Retina (tissue), 1 donor: Measurements from ENCODE around the gene NOP9.
A peak's percentile ranks its signal among the peaks of the same experiment; 100 is the strongest.

Experiments used
- DNase-seq: peaks from one replicate; pipeline ENCODE4 v3.0.0-alpha.2; 2016

NOP9 gene

GRCh38 chr14:24299255-24300191, at the start of gene NOP9, which contains the start of gene DHRS1:
Gene NOP9, plus strand, starts transcription at chr14:24299850. Its CDS starts 105 bp downstream, at chr14:24299955.
Gene DHRS1, minus strand, starts transcription at chr14:24299780. Its CDS starts 674 bp downstream, at chr14:24299106.
- peak; percentile 96 for DNase-seq

DNA sequence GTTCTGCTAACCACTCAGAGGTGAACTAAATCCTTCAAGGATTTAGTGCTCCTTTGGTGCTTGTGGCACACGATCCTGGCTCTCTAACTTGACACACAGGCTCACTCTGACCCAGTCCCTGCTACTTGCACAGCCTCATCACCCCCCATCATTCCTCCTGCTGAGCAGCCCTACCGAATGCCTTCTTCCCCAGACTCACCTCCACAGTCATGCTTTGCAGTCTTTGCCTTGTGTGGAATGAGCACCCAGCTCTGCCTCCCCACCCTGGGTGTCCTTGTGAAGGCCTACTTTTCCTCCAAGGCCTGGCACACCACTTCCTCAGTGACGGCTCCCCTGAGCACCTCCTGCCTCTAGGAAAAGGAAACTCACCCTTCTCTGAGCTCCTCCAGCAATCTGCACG, 49.3 kb upstream of the NOP9 start:
- DNase-seq = no peak

DNA sequence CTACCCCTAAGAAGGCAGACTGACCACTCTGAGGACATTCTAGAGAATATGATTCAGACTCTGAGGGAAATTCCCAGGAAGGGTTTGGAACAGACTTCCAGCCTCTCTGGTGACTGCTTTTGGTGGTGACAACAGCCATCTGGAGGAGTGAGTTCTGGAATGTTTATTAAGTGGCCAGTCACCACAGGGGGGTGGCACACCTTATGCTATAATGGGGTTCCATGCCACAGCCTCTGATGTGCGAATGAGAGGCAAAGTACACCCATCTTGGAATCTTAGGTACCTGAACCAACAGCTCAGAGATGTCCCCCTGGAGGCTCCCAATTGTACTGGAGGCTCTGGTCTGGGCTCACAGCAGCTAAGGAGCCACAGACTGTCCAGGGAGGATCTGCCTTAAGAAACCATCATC, 47.8 kb upstream of the NOP9 start:
- no peak for DNase-seq

DNA sequence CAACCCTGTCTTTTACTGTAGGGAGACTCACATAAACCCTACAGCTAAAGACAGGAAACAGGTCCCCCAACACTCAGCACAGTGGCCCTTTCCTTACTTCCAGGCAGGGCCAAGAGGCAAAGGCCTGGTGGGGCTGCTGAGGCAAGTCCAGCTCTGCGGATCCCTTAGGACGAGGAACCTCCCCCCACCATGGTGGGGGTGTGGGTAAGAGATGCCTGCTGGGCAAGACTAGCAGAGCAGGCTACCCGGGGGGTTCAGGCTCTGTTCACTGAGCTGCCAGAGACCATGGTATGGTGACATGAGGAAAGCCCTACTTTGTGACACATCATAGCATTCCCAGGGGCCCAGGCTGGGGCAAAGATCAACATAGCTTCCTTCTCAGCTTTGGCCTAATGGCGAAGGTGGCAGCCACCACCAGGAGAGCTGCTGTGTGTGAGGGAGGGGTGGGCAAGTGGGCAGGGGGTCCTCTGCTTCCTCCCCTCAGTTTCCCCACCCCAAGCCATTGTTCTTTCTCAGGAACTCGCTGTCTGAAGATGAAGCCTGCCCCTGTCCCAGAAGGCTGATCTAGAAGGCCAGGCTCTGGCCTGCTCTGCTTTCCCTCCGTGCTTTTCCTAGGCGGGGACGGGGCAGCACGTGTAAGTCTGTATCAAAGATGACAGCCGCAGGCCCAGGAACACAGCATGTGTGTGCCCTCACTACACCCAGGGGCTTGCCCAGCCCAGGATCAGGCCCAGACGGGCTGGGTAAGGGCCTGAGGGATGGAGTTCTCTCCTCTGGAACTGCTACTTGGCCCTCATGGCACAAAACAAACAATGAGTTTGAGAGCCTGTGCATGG, 47.1 kb upstream of the NOP9 start:
- DNase-seq = no peak

DNA sequence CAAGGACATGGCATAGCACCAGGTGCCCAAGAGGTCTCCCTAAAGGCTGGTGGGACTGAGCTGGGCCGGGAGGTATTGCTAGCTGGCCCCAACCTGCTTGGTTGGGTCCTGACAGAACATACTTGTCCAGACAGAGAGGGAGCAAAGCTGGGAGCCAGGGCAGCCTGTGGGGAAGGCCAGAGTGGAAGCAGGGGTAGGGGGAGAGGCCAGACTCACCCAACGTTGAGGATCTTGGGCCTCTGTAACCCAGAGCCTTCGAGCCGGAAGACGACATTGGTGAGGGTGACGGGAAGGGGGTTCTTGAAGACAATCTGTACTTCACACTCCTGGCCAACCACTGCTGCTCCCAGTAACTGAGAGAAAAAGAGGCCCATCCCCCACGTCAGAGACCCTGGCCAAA, 45.7 kb upstream of the NOP9 start:
- DNase-seq = no peak

DNA sequence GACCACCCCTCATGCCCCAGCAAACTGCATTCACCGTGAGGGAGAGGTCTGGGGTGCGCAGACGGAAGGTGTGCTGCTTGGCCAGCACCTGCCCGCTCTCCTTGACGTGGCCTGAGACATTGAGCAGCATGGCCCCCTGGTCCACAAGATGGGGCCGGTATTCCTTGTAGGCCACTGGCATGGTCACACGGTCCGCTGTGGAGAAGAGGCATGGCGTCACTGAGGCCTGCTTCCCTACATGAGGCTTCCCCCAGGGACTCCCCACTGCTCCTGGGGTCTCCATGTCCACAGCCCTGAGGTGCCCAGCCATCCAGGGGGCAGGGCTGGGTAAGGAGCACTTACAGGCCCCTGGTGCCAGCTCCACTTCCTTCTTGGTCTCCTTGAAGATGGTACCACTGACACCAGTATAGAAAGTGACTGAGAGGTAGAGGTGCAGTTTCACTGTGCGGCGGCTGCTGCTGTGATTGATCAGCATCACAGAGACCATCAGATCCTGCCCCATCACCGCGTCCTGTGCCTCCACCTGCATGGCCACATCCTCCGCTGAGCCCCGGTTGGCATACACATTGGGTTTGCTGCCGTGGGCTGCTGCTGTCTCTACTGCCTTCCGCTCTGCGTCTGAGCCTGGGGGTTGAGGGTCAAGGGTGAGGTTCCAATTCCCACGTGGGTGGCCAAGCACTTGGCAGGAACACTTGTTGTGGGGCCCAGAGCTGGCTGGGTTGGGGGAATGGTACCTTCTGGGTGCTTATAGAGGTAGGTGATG, 44.8 kb upstream of the NOP9 start:
- no peak for DNase-seq

- DNase-seq = no peak
Measured at GRCh38 chr14:24255438-24255837, 44.2 kb upstream of the NOP9 start.

GRCh38 chr14:24255931-24256711, 43.5 kb upstream of the NOP9 start:
- no peak for DNase-seq

- DNase-seq = no peak
Measured at GRCh38 chr14:24256960-24257359, 42.7 kb upstream of the NOP9 start.

- no peak for DNase-seq
Measured at GRCh38 chr14:24258119-24258518, 41.5 kb upstream of the NOP9 start.

- no peak for DNase-seq
Measured at GRCh38 chr14:24258548-24259265, 40.9 kb upstream of the NOP9 start.

GRCh38 chr14:24259282-24260025, 40.2 kb upstream of the NOP9 start:
- no peak for DNase-seq

DNA sequence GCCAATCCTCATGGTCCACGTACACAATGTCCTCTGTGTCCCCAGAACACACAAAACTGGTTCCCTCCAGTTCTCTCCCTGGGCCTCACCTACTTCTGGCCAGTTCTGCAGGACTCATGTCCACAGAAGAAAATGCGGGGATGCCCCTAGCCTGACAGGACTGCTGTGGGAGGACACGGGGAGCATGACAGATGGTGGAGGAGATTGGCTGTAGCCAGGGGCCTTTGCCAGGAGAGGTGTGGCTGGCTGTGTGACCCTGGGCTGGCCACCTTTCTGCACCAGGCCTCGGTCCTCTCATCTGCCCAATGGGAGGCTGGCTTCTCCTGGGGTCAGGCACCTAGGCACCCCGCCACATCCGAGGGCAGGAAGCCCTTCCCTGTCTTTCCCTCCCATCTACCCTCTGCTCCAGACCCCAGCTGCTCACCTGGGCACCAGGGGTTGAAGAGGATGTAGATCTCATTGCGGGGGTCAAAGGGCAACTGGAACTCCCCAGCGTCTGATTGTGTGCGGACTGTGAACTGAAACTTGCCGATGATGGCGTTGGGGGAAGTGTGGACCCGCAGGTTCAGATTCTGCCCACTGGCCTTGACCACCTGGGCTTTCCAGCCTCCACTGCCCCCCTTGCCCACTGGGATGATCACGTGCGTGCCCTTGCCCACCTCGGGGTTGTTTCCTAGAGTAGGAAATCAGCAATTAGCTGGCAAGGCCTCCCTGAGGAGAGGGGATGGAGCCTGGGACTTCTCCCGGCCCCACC, 39.4 kb upstream of the NOP9 start:
- DNase-seq = no peak

DNA sequence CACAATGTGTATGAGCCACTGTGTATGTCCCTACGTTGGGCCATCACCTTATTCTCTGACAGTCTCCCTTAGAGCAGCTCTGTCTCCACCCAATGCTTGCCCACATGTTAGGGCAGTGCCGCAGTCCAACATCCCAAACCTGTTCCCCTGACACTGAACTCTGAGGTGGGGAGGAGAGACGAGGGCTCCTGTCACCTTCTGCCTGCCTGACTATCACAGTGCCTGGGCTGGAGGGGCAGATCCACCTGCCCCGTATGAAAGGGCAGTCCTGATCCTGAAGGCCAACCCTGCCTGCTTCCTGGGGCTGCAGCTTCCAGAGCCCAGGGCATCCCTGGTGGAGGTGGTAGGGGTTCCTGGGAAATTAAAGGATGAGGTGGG, 38.9 kb upstream of the NOP9 start:
- DNase-seq = no peak

- no peak for DNase-seq
Measured at GRCh38 chr14:24261256-24261968, 38.2 kb upstream of the NOP9 start.

DNA sequence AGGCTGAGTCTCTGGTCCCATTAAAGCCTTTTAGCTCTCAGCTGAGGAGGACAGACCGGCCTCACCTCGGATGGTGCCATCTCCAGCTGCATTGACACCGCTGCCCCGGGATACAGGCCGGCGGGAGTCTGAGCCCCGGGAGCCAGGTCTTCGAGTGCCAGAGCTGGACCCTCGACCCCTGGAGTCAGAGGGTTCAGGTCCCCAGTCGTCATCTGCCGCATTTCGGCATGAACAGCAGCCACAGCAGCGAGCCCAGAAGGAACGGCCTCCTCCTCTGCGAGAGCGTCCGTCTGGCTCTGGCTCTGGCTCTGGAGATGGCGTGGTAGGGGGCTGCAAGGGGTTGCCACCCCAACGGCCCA, 37.7 kb upstream of the NOP9 start:
- no peak for DNase-seq

- no peak for DNase-seq
Measured at GRCh38 chr14:24262821-24263733, 36.6 kb upstream of the NOP9 start, which contains the start of gene TGM1. Gene TGM1, minus strand, starts transcription at chr14:24263177. Its CDS starts 825 bp downstream, at chr14:24262352.

GRCh38 chr14:24263848-24264247, 35.8 kb upstream of the NOP9 start:
- DNase-seq = no peak
